ENCODE measurements around the gene PFKP. TPM values are rescaled to one million over a fixed set of nuclear protein-coding genes. Genes with fewer than 3 reads are reported as not detected.
"Not testable (repeated sequence)": the region's sequence is repeated elsewhere in the genome, so short reads cannot be mapped to it uniquely, and the experiment has no call there.

PFKP gene
- total and polyA plus RNA-seq, 2 experiments from 2014 or later, result 639 to 781 TPM

DNA sequence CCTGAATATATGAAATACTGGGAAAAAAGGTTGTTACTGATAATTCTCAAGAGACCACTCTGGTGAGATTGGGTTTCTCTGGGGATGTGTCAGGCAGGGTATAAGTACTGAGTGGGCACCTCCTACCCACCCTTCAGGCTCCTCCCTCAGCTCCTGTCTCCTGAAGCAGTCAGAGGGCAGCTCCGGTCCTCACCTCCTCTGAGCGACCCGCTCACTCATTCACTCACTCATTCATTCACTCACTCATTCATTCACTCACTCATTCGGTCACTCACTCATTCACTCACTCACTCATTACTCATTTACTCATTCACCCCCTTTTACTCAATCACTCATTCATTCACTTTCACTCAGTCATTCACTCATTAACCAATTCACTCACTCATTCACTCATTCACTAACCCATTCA, 6.9 kb upstream of the PFKP start:
- no peaks in the 10 kb centered on the region for H3K9me3 ChIP-seq (ENCODE audit: low read depth)
- peaks cover 30% of the 10 kb centered on the region for H3K4me1 ChIP-seq (ENCODE audit: low read depth)
- no peaks in the 10 kb centered on the region for H3K36me3 ChIP-seq
- no peaks in the 10 kb centered on the region for H3K27me3 ChIP-seq
- TF ChIP-seq, protein P1, sequence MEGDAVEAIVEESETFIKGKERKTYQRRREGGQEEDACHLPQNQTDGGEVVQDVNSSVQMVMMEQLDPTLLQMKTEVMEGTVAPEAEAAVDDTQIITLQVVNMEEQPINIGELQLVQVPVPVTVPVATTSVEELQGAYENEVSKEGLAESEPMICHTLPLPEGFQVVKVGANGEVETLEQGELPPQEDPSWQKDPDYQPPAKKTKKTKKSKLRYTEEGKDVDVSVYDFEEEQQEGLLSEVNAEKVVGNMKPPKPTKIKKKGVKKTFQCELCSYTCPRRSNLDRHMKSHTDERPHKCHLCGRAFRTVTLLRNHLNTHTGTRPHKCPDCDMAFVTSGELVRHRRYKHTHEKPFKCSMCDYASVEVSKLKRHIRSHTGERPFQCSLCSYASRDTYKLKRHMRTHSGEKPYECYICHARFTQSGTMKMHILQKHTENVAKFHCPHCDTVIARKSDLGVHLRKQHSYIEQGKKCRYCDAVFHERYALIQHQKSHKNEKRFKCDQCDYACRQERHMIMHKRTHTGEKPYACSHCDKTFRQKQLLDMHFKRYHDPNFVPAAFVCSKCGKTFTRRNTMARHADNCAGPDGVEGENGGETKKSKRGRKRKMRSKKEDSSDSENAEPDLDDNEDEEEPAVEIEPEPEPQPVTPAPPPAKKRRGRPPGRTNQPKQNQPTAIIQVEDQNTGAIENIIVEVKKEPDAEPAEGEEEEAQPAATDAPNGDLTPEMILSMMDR (IDR thresholded peaks at IDR 0.05; ENCODE audit: low read depth, low read length), result no peak
- H3K4me3 ChIP-seq, result no peak overlapping the region
- H3K27ac ChIP-seq, result no peak overlapping the region
- no peak for DNase-seq (ENCODE audit: low read depth in 1 of 2, low spot score in 1 of 2)

DNA sequence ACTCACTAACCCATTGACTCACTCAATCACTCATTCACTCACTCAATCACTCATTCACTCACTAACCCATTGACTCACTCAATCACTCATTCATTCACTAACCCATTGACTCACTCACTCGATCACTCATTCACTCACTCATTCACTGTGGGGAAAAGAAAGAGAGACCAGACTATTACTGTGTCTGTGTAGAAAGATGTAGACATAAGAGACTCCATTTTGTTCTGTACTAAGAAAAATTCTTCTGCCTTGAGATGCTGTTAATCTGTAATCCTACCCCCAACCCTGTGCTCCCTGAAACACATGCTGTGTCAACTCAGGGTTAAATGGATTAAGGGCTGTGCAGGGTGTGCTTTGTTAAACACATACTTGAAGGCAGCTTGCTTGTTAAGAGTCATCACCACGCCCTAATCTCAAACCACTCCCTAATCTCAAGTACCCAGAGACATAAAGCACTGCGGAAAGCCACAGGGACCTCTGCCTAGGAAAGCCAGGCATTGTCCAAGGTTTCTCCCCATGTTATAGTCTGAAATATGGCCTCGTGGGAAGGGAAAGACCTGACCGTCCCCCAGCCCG, 5.9 kb upstream of the PFKP start:
- not testable (repeated sequence) for H3K9me3 ChIP-seq (ENCODE audit: low read depth); H3K27me3 ChIP-seq; H3K4me3 ChIP-seq; DNase-seq (ENCODE audit: low read depth in 1 of 2, low spot score in 1 of 2); H3K36me3 ChIP-seq; H3K27ac ChIP-seq
- H3K4me1 ChIP-seq (ENCODE audit: low read depth), result peaks cover 32% of the 10 kb centered on the region

DNA sequence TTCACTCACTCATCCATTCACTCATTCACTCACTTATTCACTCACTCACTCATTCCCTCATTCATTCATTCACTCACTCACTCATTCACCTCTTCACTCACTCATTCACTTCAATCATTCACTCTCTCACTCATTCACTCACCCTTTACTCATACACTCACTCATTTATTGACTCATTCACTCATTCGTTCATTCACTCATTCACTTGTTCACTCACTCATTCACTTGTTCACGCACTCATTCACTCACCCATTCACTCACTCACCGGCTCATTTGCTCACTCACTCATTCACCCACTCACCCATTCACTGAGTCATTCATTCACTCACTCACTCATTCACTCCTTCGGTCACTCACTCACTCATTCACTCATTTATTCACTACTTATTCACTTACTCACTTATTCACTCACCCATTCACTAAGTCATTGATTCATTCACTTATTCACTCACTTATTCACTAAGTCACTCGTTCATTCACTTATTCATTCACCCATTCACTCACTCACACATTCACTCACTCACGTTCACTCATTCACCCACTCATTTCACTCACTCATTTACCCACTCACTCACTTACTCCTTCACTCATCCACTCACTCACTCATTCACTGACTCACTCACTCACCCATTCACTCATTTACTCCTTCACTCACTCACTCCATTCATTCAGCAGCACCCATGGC, 4.7 kb upstream of the PFKP start:
- Histone ChIP-seq H3K27ac (no peak overlapping the region), H3K27me3 (no peaks in the 10 kb centered on the region), H3K4me1 (ENCODE audit: low read depth) (peaks cover 25% of the 10 kb centered on the region), H3K36me3 (no peaks in the 10 kb centered on the region), H3K9me3 (ENCODE audit: low read depth) (no peaks in the 10 kb centered on the region), H3K4me3 (no peak overlapping the region)
- no peak for DNase-seq (ENCODE audit: low read depth in 1 of 2, low spot score in 1 of 2)
- TF ChIP-seq, protein P1 (IDR thresholded peaks at IDR 0.05; ENCODE audit: low read depth, low read length), result no peak

DNA sequence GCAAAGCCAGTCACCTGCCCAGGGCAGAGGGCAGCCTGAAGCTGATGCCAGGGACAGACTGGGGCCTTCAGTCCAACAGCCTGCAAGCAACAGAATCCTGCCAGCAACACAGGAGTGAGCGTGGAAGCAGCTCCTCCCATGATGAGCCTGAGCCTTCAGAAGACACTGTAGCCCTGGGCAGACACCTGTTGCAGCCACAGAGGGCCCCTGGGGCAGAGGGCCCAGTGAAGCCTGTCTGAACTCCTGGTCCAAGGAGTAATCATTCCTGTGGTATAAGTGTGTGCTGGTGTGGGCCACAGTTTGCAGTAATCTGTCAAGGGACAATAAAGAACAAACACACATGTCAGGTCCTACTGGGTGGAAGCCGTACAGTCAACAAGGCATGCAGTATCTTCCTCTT, 2.9 kb upstream of the PFKP start:
- DNase-seq (ENCODE audit: low read depth in 1 of 2, low spot score in 1 of 2), result no peak
- H3K36me3 ChIP-seq, result no peaks in the 10 kb centered on the region
- H3K4me1 ChIP-seq (ENCODE audit: low read depth), result peaks cover 18% of the 10 kb centered on the region
- no peak overlapping the region for H3K4me3 ChIP-seq
- TF ChIP-seq, protein P1 (IDR thresholded peaks at IDR 0.05; ENCODE audit: low read depth, low read length), result no peak
- no peak overlapping the region for H3K27ac ChIP-seq
- no peaks in the 10 kb centered on the region for H3K27me3 ChIP-seq
- H3K9me3 ChIP-seq (ENCODE audit: low read depth), result no peaks in the 10 kb centered on the region

DNA sequence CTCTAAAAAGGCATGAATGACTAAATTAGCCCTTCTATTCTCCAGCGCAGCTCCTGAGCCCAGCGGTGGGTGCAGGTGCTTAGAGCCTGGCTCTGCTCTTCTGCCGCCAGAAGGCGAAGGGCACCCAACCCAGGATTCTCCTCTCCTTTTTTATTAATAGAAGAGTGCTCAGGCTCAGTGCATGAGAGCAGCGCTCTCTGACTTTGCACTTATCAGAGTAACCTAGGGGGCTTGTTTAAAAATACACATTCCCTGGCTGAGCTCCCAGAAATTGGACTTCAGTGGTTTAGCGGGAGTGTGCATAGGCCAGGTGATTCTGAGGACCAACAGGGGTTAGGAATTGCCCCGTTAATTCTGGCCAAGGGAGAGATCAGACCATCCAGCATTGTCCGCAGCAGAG, 1.7 kb upstream of the PFKP start:
- Histone ChIP-seq H3K27ac (peak overlapping the region; percentile 89), H3K27me3 (no peaks in the 10 kb centered on the region), H3K4me3 (no peak overlapping the region), H3K36me3 (peaks cover 7% of the 10 kb centered on the region), H3K9me3 (ENCODE audit: low read depth) (no peaks in the 10 kb centered on the region), H3K4me1 (ENCODE audit: low read depth) (peaks cover 28% of the 10 kb centered on the region)
- peak in 1 of 2 donors; percentile 72 for DNase-seq (ENCODE audit: low read depth in 1 of 2, low spot score in 1 of 2)
- TF ChIP-seq, protein P1 (IDR thresholded peaks at IDR 0.05; ENCODE audit: low read depth, low read length), result no peak

DNA sequence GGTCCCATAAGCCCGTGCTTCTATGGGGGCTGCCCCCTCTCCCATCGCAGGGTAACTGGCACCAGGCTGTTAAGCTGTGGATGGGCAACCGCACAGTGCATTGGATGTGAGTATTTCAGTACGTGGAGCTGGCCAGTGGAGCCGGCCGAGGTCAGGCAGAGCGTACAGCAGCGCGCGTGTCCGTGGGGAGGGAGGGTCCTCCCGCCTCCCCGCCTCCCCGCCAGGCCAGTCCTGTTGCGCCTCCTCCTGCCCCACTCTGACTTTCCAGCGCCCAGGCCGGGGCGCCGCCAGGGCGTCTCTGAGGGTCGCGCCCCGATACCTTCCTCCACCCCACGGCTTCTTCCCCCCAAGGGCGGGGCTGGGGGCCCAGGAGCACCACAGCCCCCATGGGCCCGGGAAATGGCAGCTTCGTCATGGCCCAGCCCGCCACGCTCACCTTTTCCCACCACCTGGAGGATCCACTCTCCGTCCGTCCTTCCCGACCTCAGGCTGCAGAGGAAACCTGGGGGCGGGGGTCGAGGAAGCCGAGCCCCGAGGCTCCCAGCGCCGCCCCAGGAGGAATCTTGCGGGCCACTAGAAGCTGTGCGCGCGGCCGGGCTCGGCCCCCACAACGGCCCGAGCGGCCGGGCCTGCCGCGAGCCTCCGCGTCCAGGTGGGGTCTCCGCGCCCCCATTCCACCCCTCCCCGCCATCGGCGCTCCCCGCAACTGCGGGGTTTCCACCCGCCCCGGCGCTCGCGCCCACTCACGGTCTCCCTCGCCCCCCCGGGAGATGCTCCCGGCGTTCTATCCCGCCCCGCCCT, 831 bp upstream of the PFKP start:
- peak in 1 of 2 donors; percentile 56 for DNase-seq (ENCODE audit: low read depth in 1 of 2, low spot score in 1 of 2)
- peak overlapping the region; percentile 89 for H3K27ac ChIP-seq
- H3K27me3 ChIP-seq, result no peaks in the 10 kb centered on the region
- no peaks in the 10 kb centered on the region for H3K9me3 ChIP-seq (ENCODE audit: low read depth)
- TF ChIP-seq, protein P1 (IDR thresholded peaks at IDR 0.05; ENCODE audit: low read depth, low read length), result no peak
- peaks cover 28% of the 10 kb centered on the region for H3K4me1 ChIP-seq (ENCODE audit: low read depth)
- H3K4me3 ChIP-seq, result peak overlapping the region; percentile 92
- H3K36me3 ChIP-seq, result peaks cover 12% of the 10 kb centered on the region

Measured in cardiac muscle cell (in vitro differentiated cells and primary cell).